Ectodermal cell (in vitro differentiated cells): ENCODE results near the gene ANKRD61.
"Not testable (repeated sequence)": the region's sequence is repeated elsewhere in the genome, so short reads cannot be mapped to it uniquely, and the experiment has no call there.

Experiments used
- H3K27ac ChIP-seq: 2 replicates; pipeline ENCODE4 v1.7.0; 2013; ENCODE audit warnings: mild to moderate bottlenecking, low read depth, low read length; ENCODE audit not compliant: insufficient read depth, poor library complexity, severe bottlenecking
- H3K27me3 ChIP-seq: 2 replicates; pipeline ENCODE4 v1.7.0; 2013; ENCODE audit warnings: mild to moderate bottlenecking, low read length; ENCODE audit not compliant: insufficient read depth, control insufficient read depth, poor library complexity, severe bottlenecking
- H3K36me3 ChIP-seq: one replicate; pipeline ENCODE4 v1.7.0; 2013; ENCODE audit warnings: low read length; ENCODE audit not compliant: control insufficient read depth, insufficient read depth
- H3K4me1 ChIP-seq: one replicate; pipeline ENCODE4 v1.7.0; 2013; ENCODE audit warnings: low read length; ENCODE audit not compliant: control insufficient read depth, insufficient read depth
- H3K4me3 ChIP-seq: 2 replicates; pipeline ENCODE4 v1.7.0; 2013; ENCODE audit warnings: low read depth, low read length, control low read depth; ENCODE audit not compliant: insufficient read depth
- H3K9me3 ChIP-seq: 2 replicates; pipeline ENCODE4 v1.7.0; 2013; ENCODE audit warnings: mild to moderate bottlenecking, low read length, moderate library complexity; ENCODE audit not compliant: control insufficient read depth
- WGBS, 2 experiments: methylation state at CpG; one replicate each; pipeline ENCODE4 v1.1.7; 2013; ENCODE audit warnings: missing lambda C conversion rate in 2 of 2; 5-methylcytosine and 5-hydroxymethylcytosine counted together

The ANKRD61 gene

DNA sequence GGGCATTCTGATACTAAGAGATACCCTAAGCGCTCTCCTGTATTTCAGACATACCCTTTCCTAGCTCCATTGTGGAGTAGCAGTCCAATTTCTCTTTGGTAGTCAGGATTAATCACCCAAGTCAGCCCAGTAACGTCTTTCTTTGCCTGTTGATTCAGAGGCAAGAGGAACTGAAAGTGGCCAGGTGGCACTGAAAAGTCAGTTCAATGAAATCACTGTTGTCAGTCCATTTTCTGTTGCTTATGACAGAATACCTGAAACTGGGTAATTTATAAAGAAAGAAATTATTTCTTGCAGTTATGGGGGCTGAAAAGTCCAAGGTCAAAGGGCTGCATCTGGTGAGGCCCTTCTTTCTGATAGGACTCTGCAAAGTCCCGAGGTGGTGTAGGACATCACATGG is 40.2 kb downstream of the ANKRD61 start:
- H3K27me3 ChIP-seq = no peaks in the 10 kb centered on the region
- no peaks in the 10 kb centered on the region for H3K36me3 ChIP-seq
- no peaks in the 10 kb centered on the region for H3K9me3 ChIP-seq
- H3K27ac ChIP-seq = no peak overlapping the region
- H3K4me3 ChIP-seq = no peak overlapping the region
- no peaks in the 10 kb centered on the region for H3K4me1 ChIP-seq
- 88 to 97% methylated on average over 3 of the region's 3 CpGs for WGBS, 2 experiments

DNA sequence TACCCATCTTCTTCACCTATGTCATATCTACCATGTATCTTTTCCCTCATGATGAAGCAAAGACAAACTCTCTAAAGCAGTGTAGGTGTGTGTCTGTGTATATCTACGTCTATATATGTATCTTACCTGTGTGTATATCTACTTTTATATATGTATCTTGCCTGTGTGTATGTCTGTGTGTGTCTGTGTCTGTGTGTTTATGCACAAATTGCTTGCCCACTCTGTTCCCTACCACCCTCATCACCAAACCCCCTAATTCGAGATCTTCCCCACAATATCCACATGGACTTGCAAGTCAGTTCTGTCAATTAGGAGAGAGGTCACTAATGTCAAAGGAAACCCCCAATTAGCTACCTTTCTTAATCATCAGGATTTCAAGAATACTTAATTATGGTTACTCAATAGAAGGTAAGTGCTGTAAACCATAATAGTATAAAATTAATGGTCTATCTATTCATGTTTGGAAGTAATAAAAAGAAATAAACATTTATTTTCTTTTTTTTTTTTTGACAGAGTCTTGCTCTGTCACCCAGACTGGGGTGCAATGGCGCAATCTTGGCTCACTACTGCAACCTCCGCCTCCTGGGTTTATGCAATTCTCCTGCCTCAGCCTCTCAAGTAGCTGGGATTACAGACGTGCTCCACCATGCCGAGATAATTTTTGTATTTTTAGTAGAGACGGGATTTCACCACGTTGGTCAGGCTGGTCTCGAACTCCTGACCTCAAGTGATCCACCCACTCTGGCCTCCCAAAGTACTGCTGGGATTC is 43.6 kb downstream of the ANKRD61 start:
- Histone ChIP-seq H3K4me3 (no peak overlapping the region), H3K27ac (no peak overlapping the region), H3K4me1 (no peaks in the 10 kb centered on the region), H3K27me3 (no peaks in the 10 kb centered on the region), H3K9me3 (no peaks in the 10 kb centered on the region), H3K36me3 (no peaks in the 10 kb centered on the region)
- WGBS, 2 experiments = 94 to 95% methylated on average over 8 of the region's 9 CpGs

DNA sequence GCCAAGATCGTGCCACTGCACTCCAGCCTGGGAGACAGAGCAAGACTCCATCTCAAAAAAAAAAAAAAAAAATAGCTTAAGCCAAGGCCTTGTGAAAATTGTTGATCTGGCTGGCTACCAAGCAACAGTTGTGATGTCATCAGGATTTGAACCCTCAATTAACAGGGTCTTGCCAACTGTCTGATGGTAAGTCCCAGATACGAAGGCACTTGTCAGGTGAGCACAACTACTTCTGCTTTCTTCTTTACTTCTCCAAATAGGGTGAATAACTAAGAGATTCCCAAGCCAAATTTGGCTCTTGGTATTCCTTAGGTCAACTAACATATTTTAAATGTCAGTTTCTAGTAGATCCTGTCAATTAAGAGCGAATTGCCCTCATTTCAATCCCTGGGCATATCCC is 47.4 kb downstream of the ANKRD61 start:
- Histone ChIP-seq H3K27me3 (no peaks in the 10 kb centered on the region), H3K9me3 (no peaks in the 10 kb centered on the region)
- WGBS, 2 experiments = 92 to 94% methylated on average over 3 of the region's 3 CpGs

DNA sequence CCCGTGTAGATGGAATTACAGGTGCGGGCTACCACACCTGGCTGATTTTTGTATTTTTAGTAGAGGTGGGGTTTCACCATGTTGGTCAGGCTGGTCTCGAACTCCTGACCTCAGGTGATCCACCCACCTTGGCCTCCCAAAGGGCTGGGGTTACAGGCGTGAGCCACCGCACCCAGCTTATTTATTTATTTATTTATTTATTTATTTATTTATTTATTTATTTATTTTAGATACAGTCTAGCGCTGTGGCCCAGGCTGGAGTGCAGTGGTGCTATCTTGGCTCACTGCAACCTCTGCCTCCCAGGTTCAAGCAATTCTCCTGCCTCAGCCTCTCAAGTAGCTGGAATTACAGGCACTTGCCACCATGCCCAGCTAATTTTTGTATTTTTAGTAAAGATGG is 51.9 kb downstream of the ANKRD61 start:
- H3K9me3 ChIP-seq, H3K27ac ChIP-seq, H3K4me1 ChIP-seq, H3K27me3 ChIP-seq, H3K4me3 ChIP-seq, H3K36me3 ChIP-seq: not testable (repeated sequence)
- WGBS, 2 experiments = 93 to 94% methylated on average over 4 to 5 of the region's 6 CpGs

More for the DNA sequence above, 47.4 kb downstream of the ANKRD61 start:
- Histone ChIP-seq H3K27ac (no peak overlapping the region), H3K4me1 (no peaks in the 10 kb centered on the region), H3K4me3 (no peak overlapping the region), H3K36me3 (no peaks in the 10 kb centered on the region)
